H4 (cell line): ENCODE data around the gene CCND3. TPM values are rescaled to one million over a fixed set of nuclear protein-coding genes. Genes with fewer than 3 reads are reported as not detected.
"Not testable (repeated sequence)": the region's sequence is repeated elsewhere in the genome, so short reads cannot be mapped to it uniquely, and the experiment has no call there.

ENCODE experiments used
- DNase-seq: peaks from one replicate; pipeline ENCODE4 v3.0.0-alpha.2; 2015; ENCODE audit warnings: low spot score
- total RNA-seq: library from RNA; depleted of rRNA; stranded (reverse); fragments of >200 nt; shearing (Covaris generic); gene quantifications from 2 replicates; pipeline ENCODE4 v1.2.3, GENCODE V29; 2014

The CCND3 gene
- total RNA-seq, 1 experiment from 2014 or later, result 51.3 TPM

GRCh38 chr6:41947581-41948220, 6.1 kb upstream of the CCND3 start:
- no peak for DNase-seq

- DNase-seq, result no peak
Measured at GRCh38 chr6:41943456-41943855, 1.8 kb upstream of the CCND3 start.

- DNase-seq, result not testable (repeated sequence)
Measured at GRCh38 chr6:41942882-41943281, 1.3 kb upstream of the CCND3 start.

- DNase-seq, result peak; percentile 65
Measured at GRCh38 chr6:41942067-41942851, 651 bp upstream of the CCND3 start.

GRCh38 chr6:41940759-41941279, 789 bp downstream of the CCND3 start:
- DNase-seq, result no peak

- peak; percentile 41 for DNase-seq
Measured at GRCh38 chr6:41939848-41940758, 1.5 kb downstream of the CCND3 start.

- peak; percentile 77 for DNase-seq
Measured at GRCh38 chr6:41939176-41939847, 2.3 kb downstream of the CCND3 start.

GRCh38 chr6:41938590-41939175, 2.9 kb downstream of the CCND3 start:
- DNase-seq, result no peak

- no peak for DNase-seq
Measured at GRCh38 chr6:41937861-41938574, 3.6 kb downstream of the CCND3 start.

- no peak for DNase-seq
Measured at GRCh38 chr6:41937472-41937860, 4.1 kb downstream of the CCND3 start.

- peak; percentile 88 for DNase-seq
Measured at GRCh38 chr6:41936073-41936837, 5.4 kb downstream of the CCND3 start.

- no peak for DNase-seq
Measured at GRCh38 chr6:41935685-41936072, 5.9 kb downstream of the CCND3 start.

- DNase-seq, result no peak
Measured at GRCh38 chr6:41935193-41935574, 6.4 kb downstream of the CCND3 start.

- DNase-seq, result no peak
Measured at GRCh38 chr6:41934278-41935192, 7.1 kb downstream of the CCND3 start.

GRCh38 chr6:41932378-41932777, 9.2 kb downstream of the CCND3 start:
- DNase-seq, result no peak

GRCh38 chr6:41931792-41932191, 9.8 kb downstream of the CCND3 start:
- DNase-seq, result no peak

GRCh38 chr6:41929924-41930323, 11.7 kb downstream of the CCND3 start:
- no peak for DNase-seq

GRCh38 chr6:41927253-41927652, 14.4 kb downstream of the CCND3 start:
- DNase-seq, result no peak

GRCh38 chr6:41922154-41922553, 19.5 kb downstream of the CCND3 start:
- DNase-seq, result no peak
